Measurements from ENCODE around the gene MRPL4.

The MRPL4 gene

DNA sequence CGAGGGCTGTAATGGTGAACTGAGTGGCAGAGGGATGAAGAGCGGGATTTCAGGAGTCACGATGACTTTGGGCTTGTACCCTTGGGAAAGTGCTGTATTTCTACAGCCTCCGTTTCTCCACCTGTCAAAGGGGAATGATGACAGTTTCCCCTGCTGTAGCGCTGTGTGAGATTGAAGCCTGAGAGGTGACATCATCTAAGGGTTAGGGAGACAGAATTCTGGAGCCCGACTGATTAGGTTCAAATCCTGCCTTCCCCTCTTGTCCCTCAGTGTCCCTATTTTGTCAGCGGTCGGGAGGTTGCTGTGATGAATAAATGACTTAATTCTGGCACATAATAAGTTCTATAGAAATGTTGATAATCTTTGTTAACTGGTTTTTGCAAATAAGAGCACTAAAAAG is 693 bp downstream of the MRPL4 start:
- H3K36me3 ChIP-seq (ENCODE audit: insufficient read depth, low read length) = peaks cover 24% of the 10 kb centered on the region
- peak overlapping the region; percentile 100 for H3K4me3 ChIP-seq
- no peaks in the 10 kb centered on the region for H3K9me3 ChIP-seq (ENCODE audit: low read depth, low read length)
- peak overlapping the region; percentile 86 for H3K9ac ChIP-seq (ENCODE audit: insufficient read length)
- DNase-seq (ENCODE audit: low read depth, low spot score) = no peak
- TF ChIP-seq EZH2 (IDR thresholded peaks at IDR 0.05) = no peak
- TF ChIP-seq FOXP2 (optimal IDR thresholded peaks at IDR 0.05; ENCODE audit: control extremely low read depth, extremely low read length, insufficient read depth) = no peak
- no peak for TF ChIP-seq POLR2AphosphoS5 (IDR thresholded peaks at IDR 0.05; ENCODE audit: borderline replicate concordance, low read depth, low read length)
- H3K27ac ChIP-seq = no peak overlapping the region

DNA sequence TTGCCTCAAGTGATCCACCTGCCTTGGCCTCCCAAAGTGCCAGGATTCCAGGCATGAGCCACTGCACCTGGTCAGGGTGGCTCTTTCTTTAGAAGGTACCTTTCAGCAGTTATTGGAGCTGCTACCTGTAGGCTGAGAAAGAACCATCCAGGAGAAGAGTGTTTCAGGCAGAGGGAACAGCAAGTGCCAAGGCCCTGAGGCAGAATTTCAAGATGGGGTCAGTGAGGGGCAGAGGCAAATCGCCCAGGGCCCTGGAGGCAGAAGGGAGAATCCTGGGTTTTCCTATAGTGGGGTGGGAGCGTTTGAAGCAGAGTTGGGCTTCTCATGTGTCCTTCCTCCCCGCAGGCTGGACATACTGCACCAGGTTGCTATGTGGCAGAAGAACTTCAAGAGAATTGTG is 2.2 kb downstream of the MRPL4 start:
- no peaks in the 10 kb centered on the region for H3K9me3 ChIP-seq (ENCODE audit: low read depth, low read length)
- no peak for DNase-seq (ENCODE audit: low read depth, low spot score)
- H3K27ac ChIP-seq = no peak overlapping the region
- H3K36me3 ChIP-seq (ENCODE audit: insufficient read depth, low read length) = peaks cover 30% of the 10 kb centered on the region
- H3K9ac ChIP-seq (ENCODE audit: insufficient read length) = no peak overlapping the region
- H3K4me3 ChIP-seq = no peak overlapping the region
- TF ChIP-seq EZH2 (IDR thresholded peaks at IDR 0.05) (no peak), POLR2AphosphoS5 (IDR thresholded peaks at IDR 0.05; ENCODE audit: borderline replicate concordance, low read depth, low read length) (no peak), FOXP2 (optimal IDR thresholded peaks at IDR 0.05; ENCODE audit: control extremely low read depth, extremely low read length, insufficient read depth) (no peak)

DNA sequence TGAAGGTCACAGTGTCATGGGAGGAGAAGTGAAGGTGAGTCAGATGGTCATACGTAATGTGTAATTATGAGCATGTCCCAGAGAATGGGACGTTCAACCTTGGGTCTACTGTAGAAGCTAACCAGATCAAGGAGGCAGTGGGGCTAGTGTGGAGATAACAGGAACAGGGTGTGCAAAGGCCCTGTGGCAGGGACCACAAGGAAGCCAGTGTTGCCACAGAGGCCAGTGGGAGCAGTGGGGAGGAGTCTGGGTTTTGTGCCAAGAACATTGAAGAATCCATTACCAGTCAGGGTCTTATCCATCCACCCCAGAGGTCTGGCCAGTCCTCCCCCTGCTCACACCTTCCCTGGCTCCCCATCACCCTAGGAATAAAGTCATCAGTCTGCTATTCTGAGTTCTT is 3.3 kb downstream of the MRPL4 start:
- H3K36me3 ChIP-seq (ENCODE audit: insufficient read depth, low read length) = peaks cover 33% of the 10 kb centered on the region

DNA sequence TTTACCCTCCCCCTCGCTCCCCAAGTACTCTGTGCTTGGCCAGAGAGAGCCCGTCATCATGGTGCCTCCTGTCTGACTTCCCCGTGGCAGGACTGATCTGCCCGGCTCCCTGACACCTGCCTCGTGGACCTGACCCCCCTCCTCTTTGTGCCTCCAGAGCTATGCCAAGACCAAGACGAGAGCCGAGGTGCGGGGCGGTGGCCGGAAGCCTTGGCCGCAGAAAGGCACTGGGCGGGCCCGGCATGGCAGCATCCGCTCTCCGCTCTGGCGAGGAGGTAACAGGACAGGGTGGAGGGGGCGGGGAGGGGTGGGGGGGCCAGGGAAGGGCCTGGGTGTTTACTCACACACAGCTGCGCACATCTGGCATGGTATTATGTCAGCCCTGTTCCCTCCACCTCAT is 4.5 kb downstream of the MRPL4 start:
- Histone ChIP-seq H3K27ac (no peak overlapping the region), H3K4me3 (no peak overlapping the region), H3K36me3 (ENCODE audit: insufficient read depth, low read length) (peaks cover 33% of the 10 kb centered on the region)

More for the DNA sequence above, 3.3 kb downstream of the MRPL4 start:
- no peak overlapping the region for H3K9ac ChIP-seq (ENCODE audit: insufficient read length)
- no peak overlapping the region for H3K27ac ChIP-seq
- H3K4me3 ChIP-seq = no peak overlapping the region
- DNase-seq (ENCODE audit: low read depth, low spot score) = no peak
- TF ChIP-seq FOXP2 (optimal IDR thresholded peaks at IDR 0.05; ENCODE audit: control extremely low read depth, extremely low read length, insufficient read depth) = no peak
- TF ChIP-seq POLR2AphosphoS5 (IDR thresholded peaks at IDR 0.05; ENCODE audit: borderline replicate concordance, low read depth, low read length) = no peak
- no peak for TF ChIP-seq EZH2 (IDR thresholded peaks at IDR 0.05)
- no peaks in the 10 kb centered on the region for H3K9me3 ChIP-seq (ENCODE audit: low read depth, low read length)

DNA sequence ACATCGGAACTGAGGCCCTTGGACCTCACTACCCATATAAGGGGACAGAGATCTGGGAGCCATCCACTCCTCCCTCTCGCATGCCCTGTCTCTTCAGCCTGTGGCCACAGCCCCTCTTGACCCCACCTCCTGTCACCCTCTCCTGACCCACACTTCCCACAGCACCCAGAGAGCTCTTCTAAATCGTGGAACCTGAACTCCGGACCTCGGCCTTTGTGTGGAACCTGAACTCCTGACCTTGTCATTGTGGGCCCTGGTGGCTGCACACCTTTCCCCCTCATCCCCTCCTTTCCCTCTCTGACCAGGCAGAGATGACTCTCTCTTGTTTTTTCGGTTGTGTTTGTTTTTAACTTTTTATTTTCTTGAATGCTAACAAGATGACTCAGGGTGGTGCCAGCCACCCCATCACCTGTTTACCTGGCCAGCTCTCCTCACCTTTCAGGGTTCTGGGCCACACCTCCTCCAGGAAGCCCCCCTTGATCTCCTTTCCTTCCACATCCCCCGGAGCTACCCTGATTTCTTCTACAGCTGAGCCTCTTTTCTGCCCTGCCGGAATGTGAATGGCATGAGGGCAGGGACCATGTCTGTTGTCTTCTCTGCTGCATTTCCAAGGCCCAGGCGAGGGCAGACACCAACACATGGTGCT is 5.1 kb downstream of the MRPL4 start:
- Histone ChIP-seq H3K27ac (no peak overlapping the region), H3K36me3 (ENCODE audit: insufficient read depth, low read length) (peaks cover 33% of the 10 kb centered on the region), H3K9me3 (ENCODE audit: low read depth, low read length) (no peaks in the 10 kb centered on the region), H3K4me3 (no peak overlapping the region), H3K9ac (ENCODE audit: insufficient read length) (no peak overlapping the region)
- DNase-seq (ENCODE audit: low read depth, low spot score) = no peak
- no peak for TF ChIP-seq FOXP2 (optimal IDR thresholded peaks at IDR 0.05; ENCODE audit: control extremely low read depth, extremely low read length, insufficient read depth)
- no peak for TF ChIP-seq POLR2AphosphoS5 (IDR thresholded peaks at IDR 0.05; ENCODE audit: borderline replicate concordance, low read depth, low read length)
- TF ChIP-seq EZH2 (IDR thresholded peaks at IDR 0.05) = no peak

More for the DNA sequence above, 4.5 kb downstream of the MRPL4 start:
- Histone ChIP-seq H3K9ac (ENCODE audit: insufficient read length) (no peak overlapping the region), H3K9me3 (ENCODE audit: low read depth, low read length) (no peaks in the 10 kb centered on the region)
- no peak for DNase-seq (ENCODE audit: low read depth, low spot score)
- TF ChIP-seq EZH2 (IDR thresholded peaks at IDR 0.05) = no peak
- no peak for TF ChIP-seq POLR2AphosphoS5 (IDR thresholded peaks at IDR 0.05; ENCODE audit: borderline replicate concordance, low read depth, low read length)
- no peak for TF ChIP-seq FOXP2 (optimal IDR thresholded peaks at IDR 0.05; ENCODE audit: control extremely low read depth, extremely low read length, insufficient read depth)

DNA sequence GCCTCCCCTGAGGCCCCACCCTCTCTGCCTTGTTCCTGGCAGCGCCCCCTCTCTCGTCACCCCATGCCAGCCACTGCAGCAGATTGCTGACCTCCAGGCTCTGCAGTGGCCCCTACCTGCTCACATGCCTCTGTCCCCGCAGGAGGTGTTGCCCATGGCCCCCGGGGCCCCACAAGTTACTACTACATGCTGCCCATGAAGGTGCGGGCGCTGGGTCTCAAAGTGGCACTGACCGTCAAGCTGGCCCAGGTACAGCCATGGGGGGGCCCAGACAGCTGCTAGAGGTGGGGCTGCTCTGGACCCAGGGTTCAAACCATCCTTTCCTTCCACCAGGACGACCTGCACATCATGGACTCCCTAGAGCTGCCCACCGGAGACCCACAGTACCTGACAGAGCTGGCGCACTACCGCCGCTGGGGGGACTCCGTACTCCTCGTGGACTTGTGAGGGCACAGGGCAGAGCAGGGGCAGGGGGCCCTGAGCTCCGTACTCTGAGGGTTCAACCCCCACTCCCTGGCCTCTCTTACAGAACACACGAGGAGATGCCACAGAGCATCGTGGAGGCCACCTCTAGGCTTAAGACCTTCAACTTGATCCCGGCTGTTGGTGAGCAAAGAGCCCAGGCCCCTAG is 6.2 kb downstream of the MRPL4 start:
- no peaks in the 10 kb centered on the region for H3K9me3 ChIP-seq (ENCODE audit: low read depth, low read length)
- no peak overlapping the region for H3K4me3 ChIP-seq
- no peak overlapping the region for H3K27ac ChIP-seq
- no peak overlapping the region for H3K9ac ChIP-seq (ENCODE audit: insufficient read length)
- no peak for DNase-seq (ENCODE audit: low read depth, low spot score)
- H3K36me3 ChIP-seq (ENCODE audit: insufficient read depth, low read length) = peaks cover 33% of the 10 kb centered on the region
- no peak for TF ChIP-seq POLR2AphosphoS5 (IDR thresholded peaks at IDR 0.05; ENCODE audit: borderline replicate concordance, low read depth, low read length)
- TF ChIP-seq EZH2 (IDR thresholded peaks at IDR 0.05) = no peak
- no peak for TF ChIP-seq FOXP2 (optimal IDR thresholded peaks at IDR 0.05; ENCODE audit: control extremely low read depth, extremely low read length, insufficient read depth)

DNA sequence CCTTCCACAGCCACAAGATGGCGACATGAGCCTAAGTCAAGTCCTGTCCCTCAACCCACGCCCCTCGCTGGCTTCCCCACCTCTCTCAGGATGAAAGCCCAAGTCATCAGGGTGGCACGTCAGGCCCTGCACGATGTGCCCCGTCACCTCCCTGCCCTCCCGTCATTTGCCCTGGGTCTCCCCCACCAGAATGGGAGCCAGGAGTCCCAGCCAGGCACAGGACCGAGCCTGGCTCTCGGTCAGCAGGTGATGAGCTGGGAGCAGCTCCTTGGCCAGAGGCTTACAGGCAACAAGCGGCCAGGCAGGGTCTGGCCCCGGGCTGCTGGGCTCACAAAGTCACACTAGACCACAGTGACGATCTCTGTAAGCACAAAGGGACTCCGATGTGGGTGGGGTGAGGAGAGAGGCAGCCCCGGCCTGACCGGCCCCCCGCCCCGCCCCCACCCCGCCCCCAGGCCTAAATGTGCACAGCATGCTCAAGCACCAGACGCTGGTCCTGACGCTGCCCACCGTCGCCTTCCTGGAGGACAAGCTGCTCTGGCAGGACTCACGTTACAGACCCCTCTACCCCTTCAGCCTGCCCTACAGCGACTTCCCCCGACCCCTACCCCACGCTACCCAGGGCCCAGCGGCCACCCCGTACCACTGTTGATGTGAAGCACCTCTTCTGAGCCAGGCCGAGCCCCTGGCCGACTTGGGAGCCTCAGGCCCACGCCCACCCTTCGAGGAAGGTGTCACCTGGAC is 7.3 kb downstream of the MRPL4 start:
- H3K4me3 ChIP-seq = no peak overlapping the region
- DNase-seq (ENCODE audit: low read depth, low spot score) = peak; percentile 63
- no peak for TF ChIP-seq FOXP2 (optimal IDR thresholded peaks at IDR 0.05; ENCODE audit: control extremely low read depth, extremely low read length, insufficient read depth)
- no peak for TF ChIP-seq EZH2 (IDR thresholded peaks at IDR 0.05)
- TF ChIP-seq POLR2AphosphoS5 (IDR thresholded peaks at IDR 0.05; ENCODE audit: borderline replicate concordance, low read depth, low read length) = peak; percentile 12; the same call in 1 of the 2 replicates
- H3K36me3 ChIP-seq (ENCODE audit: insufficient read depth, low read length) = peaks cover 30% of the 10 kb centered on the region
- no peak overlapping the region for H3K27ac ChIP-seq
- H3K9me3 ChIP-seq (ENCODE audit: low read depth, low read length) = no peaks in the 10 kb centered on the region
- H3K9ac ChIP-seq (ENCODE audit: insufficient read length) = no peak overlapping the region

DNA sequence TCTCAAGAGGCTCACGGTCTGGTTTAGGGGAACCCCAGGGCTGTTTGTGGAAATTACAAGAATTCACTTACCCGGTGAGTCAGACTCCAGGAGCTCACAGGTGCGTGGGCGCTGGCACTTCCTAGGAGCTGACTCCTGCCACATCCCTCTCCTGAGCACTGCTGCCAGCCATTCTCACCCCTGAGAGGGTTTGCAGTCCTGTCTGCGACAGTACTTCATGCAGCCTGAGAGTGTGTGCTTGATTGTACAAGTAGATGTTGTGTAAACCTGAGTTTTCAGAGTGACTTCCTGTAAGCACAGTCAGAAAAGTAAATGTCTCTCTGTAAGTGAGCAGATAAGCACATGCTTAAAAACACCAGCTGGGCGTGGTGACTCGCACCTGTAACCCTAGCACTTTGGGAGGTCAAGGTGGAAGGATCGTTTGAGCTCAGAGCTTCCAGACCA is 8.1 kb downstream of the MRPL4 start:
- Histone ChIP-seq H3K27ac (no peak overlapping the region), H3K9me3 (ENCODE audit: low read depth, low read length) (no peaks in the 10 kb centered on the region), H3K9ac (ENCODE audit: insufficient read length) (no peak overlapping the region), H3K4me3 (no peak overlapping the region), H3K36me3 (ENCODE audit: insufficient read depth, low read length) (peaks cover 22% of the 10 kb centered on the region)
- no peak for DNase-seq (ENCODE audit: low read depth, low spot score)
- no peak for TF ChIP-seq EZH2 (IDR thresholded peaks at IDR 0.05)
- TF ChIP-seq FOXP2 (optimal IDR thresholded peaks at IDR 0.05; ENCODE audit: control extremely low read depth, extremely low read length, insufficient read depth) = no peak
- TF ChIP-seq POLR2AphosphoS5 (IDR thresholded peaks at IDR 0.05; ENCODE audit: borderline replicate concordance, low read depth, low read length) = no peak
